Dermis blood vessel endothelial cell (primary cell): ENCODE results near the gene CRB3. TPM values are rescaled to one million over a fixed set of nuclear protein-coding genes. Genes with fewer than 3 reads are reported as not detected.

ENCODE experiments used
- DNase-seq: peaks from one replicate; pipeline ENCODE4 v3.0.0; 2010
- total RNA-seq: library from RNA; depleted of rRNA; stranded (reverse); fragments of >200 nt; gene quantifications from 2 replicates; pipeline ENCODE4 v1.2.3, GENCODE V29; 2014

Gene CRB3
- total RNA-seq, 1 donor from 2014 or later = not detected

DNA sequence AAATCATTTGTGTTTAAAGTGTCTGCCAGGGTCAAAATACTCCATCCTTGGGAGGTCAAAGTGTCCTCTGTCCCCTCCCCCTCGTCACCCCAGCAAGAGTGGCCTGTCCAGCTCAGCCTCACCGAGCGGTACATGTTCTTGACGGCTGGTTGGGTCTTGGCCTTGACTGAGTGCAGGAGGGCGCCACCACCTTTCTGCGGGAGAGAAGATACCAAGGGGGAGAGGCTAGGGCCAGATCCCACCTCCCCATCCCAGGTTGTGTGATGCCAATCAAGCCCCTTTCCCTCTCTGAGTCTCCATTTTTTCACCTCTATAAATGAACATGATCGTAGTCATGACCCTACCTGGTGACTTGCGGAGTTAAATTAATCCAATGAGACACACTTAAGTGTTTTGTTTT is 6.1 kb downstream of the CRB3 start:
- no peak for DNase-seq

DNA sequence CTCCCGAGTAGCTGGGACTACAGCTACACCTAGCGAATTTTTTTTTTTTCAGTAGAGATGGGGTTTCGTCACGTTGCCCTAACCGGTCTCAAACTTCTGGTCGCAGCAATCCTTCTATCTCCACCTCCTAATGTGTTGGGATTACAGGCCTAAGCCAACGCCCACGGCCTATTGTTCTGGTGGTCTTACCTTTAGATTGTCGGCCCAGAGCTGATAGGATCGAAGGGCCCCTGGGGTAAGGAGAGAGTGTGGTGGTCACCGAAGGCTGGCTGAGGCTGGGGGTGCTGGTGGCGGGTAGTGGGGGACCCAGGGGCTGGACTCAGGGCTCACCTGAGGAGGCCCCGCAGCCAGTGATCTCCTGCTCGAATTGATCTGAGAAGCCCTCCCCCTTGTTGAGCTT is 7.0 kb downstream of the CRB3 start:
- no peak for DNase-seq

DNA sequence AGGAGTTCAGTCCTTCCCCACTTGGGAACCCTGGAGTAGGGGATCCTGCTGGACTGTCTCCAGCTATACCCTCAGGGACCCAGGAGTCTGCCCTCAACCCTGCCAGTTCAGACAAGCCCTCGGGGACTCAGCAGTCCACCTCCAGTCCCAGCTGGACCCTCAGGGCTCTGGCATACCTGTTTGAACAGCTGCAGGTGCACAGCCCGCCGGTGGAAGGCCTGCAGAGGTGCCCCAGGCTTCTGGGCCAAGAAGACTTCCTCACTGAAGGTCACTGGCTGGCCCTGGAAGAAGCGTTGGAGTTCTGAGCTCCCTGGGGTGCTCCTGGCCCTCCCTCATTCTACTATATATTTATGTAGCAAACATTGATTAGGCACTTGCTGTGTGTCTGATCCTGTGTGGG is 8.6 kb downstream of the CRB3 start:
- DNase-seq = no peak

DNA sequence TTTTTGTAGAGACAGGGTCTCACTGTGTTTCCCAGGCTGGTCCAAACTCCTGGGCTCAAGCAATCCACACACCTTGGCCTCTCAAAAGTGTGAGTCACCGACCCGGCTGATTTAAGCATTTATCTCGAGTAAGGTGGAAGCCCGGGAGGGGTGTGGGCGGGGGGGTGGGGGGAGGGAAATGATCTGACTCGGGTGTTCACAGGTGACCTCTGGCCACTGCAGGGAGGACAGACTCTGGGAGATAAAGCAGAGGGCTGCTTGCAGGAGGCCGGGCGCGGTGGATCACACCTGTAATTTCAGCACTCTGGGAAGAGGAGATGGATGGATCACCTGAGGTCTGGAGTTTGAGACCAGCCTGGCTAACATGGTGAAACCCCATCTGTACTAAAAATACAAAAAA is 9.6 kb downstream of the CRB3 start:
- no peak for DNase-seq

DNA sequence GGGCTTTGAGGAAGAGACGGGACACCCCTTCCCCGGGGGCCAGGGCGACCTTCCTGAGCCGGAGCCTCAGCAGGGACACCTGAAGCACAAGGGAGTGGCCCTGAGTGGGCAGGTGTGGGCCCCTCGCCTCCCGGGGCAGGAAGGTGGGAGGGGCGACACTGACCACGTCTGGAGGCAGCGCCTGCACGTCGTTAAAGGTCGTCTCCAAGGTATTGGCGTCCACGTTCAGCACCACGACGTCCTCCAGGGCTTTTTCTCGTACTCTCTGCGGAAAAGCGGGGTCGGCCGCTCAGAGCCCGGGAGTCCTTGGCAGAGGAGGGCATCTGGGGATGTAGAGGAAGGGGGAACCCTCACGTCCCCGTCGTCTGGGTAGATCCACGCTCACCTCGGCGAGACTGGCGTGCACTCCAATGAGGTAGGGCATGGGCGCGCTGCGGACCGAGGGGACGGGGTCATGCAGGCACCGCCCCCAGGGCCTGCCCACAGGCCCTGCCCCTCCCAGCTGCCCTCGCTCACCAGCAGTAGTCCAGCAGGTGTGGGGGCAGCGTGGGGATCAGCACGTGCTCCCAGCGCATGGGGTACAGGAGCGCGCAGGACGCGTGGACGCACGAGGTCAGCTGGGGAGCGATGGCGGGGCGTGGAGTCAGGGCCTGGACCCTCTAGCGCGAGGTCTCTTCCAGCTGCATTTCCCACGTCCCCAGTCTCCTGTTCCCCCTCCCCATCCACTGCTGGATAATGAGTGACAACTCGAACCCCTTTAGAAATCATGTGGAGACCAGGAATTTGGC is 11.4 kb downstream of the CRB3 start:
- DNase-seq = no peak

DNA sequence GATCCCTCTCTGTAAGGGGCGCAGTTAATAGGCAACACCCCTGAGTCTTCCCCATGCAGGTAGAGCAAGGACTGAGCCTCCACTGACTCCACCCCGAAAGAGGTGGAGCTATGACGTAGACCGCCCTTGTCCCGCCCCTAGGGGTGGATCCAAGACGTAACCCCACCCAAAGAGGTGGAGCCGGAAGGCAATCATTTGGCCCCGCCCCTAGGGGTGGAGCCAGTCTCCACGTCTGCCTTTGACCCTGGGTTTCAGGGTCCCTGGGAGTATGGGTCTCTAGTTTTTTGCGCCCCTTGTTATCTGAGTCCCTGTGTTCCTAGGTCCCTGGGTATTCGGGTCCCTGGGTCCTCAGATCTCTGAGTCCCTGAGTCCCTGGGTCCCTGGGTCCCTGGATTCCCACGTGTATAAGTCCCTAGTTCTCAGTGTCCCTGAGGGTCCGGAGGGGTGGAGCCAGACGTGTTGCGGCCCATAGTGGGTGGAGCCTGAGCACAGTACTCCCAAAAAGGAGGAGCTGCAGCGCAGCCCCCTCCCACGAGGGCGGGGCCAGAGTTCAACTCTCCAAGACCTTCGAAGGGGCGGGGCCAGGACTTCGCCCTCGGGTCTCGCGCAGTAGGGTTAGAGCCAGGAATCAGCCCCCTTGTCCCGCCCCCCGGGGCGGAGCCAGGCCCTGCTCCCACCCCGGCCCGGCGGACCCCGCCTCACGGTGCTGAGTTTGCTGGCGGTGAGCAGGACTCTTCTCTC is 12.3 kb downstream of the CRB3 start:
- DNase-seq = peak; percentile 64

DNA sequence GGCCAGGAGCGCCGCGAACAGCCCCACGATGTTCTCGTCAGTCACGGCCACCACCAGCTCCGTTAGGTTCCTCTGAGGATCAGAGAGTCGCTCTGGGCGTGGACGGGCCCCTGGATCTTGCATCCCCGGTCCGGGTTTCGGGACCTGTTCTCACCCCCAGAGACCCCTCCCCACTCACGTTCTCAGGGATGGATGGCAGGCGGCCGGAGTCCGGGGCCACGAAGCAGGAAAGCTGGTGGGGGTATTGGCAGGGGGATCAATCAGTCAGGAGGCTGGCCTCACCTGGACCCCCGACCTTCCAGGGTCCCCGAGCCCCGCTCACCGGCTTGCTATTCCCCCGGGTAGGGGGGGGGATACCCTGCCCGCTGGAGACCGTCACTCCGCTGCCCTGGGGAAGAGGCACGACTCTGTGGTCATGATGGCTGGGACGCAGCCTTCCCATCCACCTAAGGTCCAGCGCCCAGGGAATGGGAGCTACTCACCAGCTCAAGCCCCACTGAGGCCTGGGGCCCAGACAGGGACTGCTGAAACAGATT is 12.9 kb downstream of the CRB3 start:
- DNase-seq = no peak

DNA sequence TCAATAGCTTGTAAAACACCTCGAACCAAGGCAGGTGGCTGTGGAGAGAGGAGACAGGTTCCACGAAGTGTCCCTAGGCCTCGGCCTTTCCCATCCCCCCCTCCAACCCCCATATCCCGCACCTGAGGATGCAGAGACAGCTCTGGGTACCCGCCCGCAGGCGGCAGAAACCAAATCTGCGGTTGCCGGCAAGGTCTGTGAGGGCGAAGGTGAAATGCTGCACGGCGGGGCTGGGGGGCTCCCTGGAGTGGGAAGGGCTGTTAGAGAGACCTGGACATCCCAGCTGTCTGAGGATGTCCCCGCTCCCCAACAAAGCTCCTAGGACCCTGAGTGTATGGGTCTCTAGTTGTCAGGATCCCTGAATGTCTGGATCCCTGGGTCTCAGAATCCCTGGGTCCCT is 14.7 kb downstream of the CRB3 start:
- no peak for DNase-seq

DNA sequence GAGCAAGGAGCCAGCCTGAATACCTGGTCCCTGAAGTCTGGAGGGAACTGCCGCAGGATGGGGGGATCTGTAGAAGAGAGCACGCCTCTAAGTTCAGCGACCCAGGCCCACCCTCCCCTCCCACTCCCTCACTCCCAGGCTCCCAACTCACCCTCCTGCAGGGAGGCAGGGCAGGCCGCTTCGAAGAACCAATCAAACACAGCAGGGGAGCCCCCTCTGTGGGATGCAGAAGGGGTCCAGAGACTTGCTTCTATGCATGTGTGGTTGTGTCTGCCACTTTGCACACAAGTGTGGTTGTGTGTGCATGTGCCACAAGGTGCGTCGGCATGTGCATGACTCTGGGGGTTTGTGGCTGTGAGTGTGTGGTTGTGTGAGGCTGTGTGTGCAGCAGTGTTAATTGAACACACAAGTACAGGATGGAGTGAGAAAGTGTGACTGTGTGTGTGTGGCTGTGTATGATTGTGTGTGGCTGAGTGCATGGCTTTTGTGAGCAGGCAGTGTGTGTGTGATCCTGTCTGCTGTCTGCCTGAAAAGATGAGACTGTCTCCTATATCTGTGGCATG is 15.8 kb downstream of the CRB3 start:
- DNase-seq = no peak

DNA sequence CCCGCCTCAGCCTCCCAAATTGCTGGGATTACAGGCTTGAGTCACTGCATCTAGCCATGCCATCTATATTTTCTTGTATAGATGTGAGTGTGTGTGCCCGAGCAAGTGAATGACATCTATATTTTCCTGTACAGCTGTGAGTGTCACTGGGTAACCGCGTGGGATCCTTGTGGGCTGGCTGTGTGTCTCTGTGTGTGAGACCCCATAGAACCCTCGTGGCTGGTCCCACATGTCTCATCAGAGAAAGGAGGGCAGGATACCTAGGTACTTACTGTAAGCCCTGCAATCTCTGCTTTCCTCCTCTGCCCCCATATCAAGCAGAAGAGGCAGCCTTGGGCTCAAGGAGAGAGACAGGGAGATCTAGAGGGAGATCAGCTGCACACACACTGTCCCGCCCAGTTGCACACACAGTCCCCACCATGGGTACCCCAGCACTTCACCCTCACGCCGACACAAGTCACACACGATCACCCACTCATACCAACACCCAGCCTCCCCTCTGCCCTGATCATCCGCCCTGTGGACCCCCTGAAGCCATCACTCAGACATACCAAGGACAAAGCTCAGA is 16.9 kb downstream of the CRB3 start:
- DNase-seq = no peak

DNA sequence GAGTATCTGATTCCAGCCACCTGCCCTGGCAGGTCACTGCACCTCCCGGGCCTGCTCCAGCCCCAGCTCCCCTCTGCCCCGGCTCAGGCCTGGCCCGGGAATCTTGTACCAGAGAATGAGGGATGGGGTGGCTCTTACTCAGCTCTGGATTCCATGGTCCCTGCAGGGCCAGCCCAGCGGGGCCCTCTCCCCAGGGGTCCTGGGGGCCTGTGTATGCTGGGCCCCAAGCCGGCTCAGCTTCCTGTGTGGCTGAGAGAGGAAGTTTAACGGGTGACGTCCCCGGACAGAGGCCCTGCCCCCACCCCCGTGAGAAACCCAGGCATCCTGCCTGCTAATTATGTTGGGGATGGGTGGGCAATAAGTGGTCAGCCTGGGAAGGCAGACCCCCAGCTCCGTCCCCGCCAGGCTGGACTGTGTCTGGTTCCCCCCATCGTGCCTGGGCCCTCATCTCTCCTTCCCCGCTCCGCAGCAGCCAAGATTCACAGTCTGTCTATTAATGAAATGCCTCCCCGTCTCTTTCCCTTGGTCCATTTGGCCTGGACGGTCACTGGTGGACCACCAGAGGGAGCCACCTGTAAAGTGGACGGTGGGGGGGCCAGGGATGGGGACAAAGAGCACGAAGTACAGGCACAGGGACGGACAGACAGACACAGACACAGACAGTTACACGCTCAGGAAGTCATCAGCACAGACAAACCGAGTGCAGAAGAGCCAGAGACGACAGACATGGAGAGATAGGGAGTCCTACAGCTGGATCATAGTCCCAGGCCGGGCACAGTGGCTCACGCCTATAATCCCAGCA is 17.7 kb downstream of the CRB3 start, which contains the start of gene DENND1C:
Gene DENND1C (minus strand): TSS at position 247 of the 802 bp plus-strand sequence. CDS start 92 bp downstream, at position 155.
- DNase-seq = peak; percentile 53

DNA sequence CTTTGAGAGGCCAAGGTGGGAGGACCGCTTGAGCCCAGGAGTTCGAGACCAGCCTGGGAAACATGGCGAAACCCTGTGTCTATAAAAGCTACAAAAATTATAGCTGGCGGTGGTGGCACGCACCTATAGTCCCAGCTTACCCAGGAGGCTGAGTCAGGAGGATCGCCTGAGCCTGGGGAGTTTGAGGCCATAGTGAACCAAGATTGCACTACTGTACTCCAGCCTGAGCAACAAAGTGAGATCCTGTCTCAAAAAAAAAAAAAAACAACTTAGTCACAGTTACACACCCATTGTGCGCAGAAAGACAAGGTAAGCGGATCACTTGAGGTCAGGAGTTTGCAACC is 18.2 kb downstream of the CRB3 start:
- DNase-seq = no peak

DNA sequence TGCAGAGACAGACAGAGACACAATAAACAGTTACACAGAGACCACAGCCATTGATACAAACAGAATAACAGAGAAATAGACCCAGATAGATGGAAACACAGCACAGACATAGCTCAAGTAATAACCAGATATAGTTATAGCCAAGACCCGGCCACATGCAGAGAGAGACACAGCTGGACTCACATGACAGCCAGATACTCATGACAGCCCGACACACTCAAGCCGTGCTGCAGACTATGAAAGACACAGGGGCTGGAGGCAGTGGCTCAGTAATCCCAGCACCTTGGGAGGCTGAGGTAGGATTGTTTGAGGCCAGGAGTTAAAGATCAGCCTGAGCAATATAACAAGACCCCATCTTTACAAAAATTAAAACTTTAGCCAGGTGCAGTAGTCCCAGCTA is 19.2 kb downstream of the CRB3 start:
- no peak for DNase-seq

DNA sequence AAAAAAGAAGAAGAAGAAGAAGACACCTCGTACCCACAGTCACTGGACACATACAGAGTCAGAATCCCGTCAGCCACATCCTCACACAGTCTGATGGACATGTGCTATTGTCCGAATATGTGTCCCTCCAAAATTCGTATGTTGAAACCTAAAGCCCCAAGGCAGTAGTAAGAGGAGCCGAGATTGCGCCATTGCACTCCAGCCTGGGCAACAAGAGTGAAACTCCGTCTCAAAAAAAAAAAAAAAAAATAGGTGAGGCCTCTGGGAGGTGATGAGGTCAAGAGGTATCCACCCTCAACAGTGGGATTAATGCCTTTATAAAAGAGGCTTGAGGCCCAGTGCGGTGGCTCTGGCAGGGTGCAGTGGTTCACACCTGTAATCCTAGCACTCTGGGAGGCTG is 20.2 kb downstream of the CRB3 start:
- no peak for DNase-seq

DNA sequence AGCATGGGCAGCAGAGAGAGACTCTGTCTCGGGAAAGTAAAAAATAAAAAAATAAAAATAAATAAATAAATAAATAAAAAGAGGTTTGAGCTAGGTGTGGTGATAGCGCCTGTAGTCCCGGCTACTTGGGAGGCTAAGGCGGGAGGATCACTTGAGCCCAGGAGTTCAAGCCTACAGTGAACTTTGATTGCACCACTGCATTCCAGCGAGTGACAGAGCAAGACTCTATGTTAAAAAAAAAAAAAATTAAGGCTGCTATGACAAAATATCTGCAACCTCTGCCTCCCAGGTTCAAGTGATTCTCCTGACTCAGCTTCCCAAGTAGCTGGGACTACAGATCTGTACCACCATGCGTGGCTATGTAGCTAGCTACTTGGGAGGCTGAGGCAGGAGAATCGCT is 20.8 kb downstream of the CRB3 start:
- DNase-seq = no peak

DNA sequence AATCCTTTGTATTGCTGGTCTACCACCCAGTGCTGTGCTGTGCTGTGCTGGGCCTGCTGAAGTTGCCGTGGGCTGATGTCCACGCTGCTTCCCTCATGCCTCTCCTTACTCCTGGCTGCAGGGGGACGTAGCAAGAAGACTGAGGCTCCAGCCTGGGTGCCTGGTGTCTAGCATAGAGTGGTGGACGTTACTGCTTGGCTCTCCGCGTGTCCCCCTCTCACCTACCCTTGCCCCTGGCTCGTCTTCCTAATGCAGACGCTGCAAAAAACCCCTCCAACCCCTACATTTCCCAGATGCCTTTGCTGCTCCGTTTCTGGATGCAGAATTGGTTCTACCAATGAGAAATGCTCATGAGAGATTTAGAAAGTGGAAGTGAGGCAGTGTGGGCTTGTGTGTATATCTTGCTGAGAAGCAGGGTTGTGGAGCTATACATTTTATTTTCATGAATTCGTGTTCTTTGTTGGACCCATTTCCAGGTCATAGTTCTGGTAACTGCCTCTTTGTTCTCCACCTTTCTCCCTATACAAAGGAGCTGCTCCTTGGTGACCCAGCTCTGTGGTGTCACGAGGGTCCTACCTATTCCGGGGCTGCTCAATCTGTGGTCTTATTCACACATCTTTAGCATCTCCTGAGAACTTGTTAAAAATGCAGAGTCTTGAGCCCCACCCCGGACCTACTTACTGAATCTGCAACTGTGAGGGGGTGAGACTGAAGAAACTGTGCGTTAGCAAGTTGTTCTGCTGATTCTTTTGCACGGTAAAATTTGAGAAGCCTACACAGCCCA is 25.4 kb downstream of the CRB3 start:
- no peak for DNase-seq

DNA sequence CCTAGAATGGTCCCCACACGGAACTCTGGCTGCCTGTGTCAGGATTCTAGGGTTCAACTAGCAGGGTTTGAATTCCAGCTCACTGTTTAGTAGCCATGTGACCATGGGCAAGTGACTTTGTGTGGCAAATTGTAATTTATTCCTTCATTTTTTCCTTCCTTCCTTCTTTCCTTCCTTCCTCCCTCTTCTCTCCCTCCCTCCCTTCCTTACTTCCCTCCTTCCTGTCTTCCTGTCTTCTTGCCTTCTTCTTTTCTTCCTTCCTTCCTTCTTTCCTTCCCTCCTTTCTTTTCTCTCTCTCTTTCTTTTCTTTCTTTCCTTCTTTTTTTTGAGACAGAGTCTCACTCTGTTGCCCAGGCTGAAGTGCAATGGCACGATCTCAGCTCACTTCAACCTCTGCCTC is 26.1 kb downstream of the CRB3 start:
- DNase-seq = no peak

DNA sequence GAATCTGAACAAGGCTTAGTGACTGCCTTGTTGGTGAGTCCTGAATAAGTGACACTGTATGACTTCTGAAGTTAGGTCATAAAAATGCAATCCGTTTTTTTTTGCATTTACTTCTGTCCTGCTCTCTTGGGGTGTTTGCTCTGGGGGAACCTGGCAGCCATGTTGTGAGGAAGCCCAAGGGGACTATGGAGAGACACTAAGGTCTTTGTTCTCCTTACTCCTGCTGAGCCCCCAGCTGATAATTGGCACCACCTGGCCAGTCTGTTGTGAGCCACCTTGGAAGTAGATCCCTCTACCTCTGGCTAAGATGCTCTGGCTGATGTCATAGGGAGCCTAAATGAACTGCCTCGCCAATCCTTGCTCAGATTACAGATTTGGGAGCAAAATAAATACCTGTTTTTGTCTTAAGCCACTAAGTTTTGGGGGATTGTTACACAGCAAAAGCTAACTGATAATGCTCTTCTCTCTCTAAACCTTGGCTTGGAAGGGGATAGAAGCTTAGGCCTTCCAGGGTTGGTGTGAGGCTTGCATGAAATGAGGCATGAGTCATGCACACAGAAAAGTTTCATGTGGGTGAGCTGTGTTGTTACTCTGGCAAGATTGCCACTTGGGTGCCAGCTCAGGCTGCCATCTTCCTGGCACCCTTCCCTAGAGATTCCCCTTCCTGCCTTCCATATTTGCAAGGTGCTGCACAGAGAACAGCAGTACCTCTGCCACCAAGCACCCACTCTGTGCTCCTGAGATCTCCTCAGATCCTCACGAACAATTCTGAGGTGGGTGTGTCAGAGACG is 27.9 kb downstream of the CRB3 start:
- no peak for DNase-seq

DNA sequence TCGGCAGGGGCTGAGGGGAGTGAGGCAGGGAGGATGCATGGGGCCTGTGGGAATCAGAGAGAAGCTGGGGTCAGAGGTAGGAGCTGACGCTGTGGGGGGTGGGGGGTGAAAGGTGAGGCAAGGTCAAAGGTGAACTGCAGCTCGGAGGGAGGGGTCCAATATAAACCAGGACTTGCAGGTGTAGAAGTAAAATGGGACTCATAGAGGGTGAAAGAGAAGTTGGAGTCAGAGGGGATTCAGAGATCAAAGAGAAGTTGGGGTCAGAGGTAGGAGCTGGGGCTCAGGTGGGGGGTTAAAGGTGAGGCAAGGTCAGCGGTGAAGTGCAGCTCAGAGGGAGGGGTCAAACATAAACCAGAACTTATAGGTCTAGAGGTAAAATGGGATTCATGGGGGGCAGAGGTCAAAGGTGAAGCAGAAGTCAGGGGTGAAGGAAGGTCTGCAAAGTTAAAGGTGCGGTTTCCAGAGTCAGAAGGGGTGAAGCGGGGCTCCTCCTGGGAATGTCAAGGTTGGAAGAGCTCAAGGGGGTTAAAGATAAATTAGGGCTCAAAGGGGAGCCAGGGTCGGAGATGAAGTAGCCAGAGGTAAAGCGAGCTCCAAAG is 30.5 kb downstream of the CRB3 start:
- DNase-seq = no peak

DNA sequence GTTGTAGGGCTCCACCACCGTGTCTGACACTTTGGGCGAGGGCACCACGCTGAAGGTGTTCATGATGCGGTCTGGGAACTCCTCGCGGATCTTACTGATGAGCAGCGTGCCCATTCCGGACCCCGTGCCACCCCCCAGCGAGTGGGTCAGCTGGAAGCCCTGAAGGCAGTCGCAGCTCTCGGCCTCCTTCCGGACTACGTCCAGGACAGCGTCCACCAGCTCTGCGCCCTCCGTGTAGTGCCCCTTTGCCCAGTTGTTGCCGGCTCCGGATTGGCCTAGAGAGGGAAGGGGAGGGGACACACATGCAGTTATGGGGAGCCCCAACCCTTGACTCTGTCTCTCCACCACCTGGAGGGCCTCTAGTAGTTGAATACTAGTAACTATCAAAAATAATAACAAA is 31.9 kb downstream of the CRB3 start:
- DNase-seq = no peak
